ENCODE results near the gene BCL7A.

DNA sequence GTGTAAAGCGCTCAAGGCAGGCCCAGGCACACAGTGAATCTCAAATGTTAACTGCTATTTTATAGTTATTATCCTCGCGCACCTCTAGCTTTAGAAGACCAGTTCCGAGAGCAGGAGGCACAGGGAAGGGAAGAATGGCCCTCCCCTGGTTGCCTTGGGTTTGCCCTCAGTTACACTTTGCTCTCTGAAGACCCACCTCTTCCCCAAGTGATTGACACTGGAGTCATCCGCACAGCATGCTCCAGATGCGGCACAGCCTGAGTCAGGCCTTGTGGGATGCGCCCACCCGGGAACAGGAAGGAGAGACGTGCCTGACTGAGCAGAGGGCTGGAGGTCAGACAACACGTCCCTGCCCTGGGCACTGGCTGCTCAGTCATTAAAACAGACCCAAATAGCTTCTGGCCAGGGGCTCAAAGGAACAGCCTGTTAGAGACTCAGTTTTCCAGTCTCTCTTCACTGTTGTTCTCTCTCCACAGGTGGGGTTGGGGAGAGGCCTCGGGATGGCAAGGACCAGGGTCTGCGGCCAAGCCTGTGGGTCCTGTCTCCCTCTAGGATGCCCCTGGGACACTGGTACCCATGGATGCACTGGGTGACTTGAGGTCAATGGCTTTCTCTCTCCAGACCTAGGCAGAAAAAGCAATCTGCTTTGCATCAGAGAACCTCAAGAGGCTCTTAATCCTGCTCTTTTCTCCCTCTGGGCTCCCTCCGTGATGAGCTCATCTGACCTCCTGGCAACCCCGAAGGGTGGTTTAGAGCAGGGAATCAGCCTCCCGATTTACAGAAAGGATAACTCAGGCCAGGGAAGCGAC is 43.3 kb downstream of the BCL7A start:
- TF ChIP-seq, protein P1, sequence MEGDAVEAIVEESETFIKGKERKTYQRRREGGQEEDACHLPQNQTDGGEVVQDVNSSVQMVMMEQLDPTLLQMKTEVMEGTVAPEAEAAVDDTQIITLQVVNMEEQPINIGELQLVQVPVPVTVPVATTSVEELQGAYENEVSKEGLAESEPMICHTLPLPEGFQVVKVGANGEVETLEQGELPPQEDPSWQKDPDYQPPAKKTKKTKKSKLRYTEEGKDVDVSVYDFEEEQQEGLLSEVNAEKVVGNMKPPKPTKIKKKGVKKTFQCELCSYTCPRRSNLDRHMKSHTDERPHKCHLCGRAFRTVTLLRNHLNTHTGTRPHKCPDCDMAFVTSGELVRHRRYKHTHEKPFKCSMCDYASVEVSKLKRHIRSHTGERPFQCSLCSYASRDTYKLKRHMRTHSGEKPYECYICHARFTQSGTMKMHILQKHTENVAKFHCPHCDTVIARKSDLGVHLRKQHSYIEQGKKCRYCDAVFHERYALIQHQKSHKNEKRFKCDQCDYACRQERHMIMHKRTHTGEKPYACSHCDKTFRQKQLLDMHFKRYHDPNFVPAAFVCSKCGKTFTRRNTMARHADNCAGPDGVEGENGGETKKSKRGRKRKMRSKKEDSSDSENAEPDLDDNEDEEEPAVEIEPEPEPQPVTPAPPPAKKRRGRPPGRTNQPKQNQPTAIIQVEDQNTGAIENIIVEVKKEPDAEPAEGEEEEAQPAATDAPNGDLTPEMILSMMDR (IDR thresholded peaks at IDR 0.05), result no peak
- TF ChIP-seq POLR2A (IDR thresholded peaks at IDR 0.05), result no peak

All from right lobe of liver (tissue), 4 donors.